ENCODE data around the gene ADAM33. TPM values are rescaled to one million over a fixed set of nuclear protein-coding genes. Genes with fewer than 3 reads are reported as not detected.

ADAM33 gene
- total and polyA plus RNA-seq, 2 donors (not counting 1 experiment from before 2014, with no cell fraction given), result not detected

DNA sequence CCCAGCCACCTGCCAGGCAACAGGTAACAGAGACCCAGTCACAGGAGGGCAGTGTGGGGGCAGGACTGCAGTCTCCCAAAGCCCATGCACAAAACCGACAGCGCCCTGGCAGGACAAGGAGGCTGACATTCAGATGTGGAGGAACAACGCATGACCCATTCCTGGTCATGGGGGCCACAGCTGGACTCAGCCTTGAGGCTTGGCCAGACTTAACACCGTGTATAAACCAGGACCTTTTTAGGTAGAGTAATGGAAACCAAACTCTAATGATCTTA is 26.7 kb downstream of the ADAM33 start:
- H3K27ac ChIP-seq (ENCODE audit: low read length in 2 of 2), result no peak overlapping the region
- no peaks in the 10 kb centered on the region for H3K79me2 ChIP-seq (ENCODE audit: control insufficient read depth, insufficient read depth, low read length)
- ATAC-seq (ENCODE audit: low read depth) (no peak), DNase-seq (no peak)
- H3K9ac ChIP-seq (ENCODE audit: low read length), result no peak overlapping the region
- H3K4me2 ChIP-seq (replicated peaks; ENCODE audit: low read depth, low read length, poor library complexity, severe bottlenecking), result no peak overlapping the region
- peaks cover 13% of the 10 kb centered on the region for H3K4me1 Mint-ChIP-seq
- H3K4me3 Mint-ChIP-seq, result no peak overlapping the region
- H3K9me3 Mint-ChIP-seq (ENCODE audit: insufficient read depth), result no peaks in the 10 kb centered on the region
- intact Hi-C loops (cut with micrococcal nuclease), result no loop called here
- no peaks in the 10 kb centered on the region for H4K20me1 ChIP-seq (ENCODE audit: control insufficient read depth, insufficient read depth, low read length, poor library complexity, severe bottlenecking)
- peaks cover 5 to 10% of the 10 kb centered on the region in 2 donors for H3K4me1 ChIP-seq (ENCODE audit: control insufficient read depth in 2 of 2, insufficient read depth in 2 of 2, low read length in 2 of 2)
- peaks cover 0 to 12% (median 0%) of the 10 kb centered on the region in 3 donors for H3K9me3 ChIP-seq (ENCODE audit: control extremely low read depth in 1 of 3, control insufficient read depth in 2 of 3, insufficient read depth in 1 of 3, low read length in 2 of 3)
- peaks cover 0 to 7% (median 0%) of the 10 kb centered on the region in 4 experiments for H3K27me3 ChIP-seq (replicated peaks in 1 of 4; ENCODE audit: control extremely low read depth in 1 of 4, control insufficient read depth in 3 of 4, insufficient read depth in 4 of 4, low read length in 3 of 4)
- H3K27ac Mint-ChIP-seq, result no peak overlapping the region
- H3K27me3 Mint-ChIP-seq, result peaks cover 8% of the 10 kb centered on the region
- 97% methylated on average over 2 of the region's 4 CpGs for WGBS (ENCODE audit: insufficient coverage)
- POLR2A ChIA-PET, result no interaction called here
- H3K4me3 ChIP-seq (ENCODE audit: control extremely low read depth in 1 of 5, extremely low read depth in 1 of 5, insufficient read depth in 1 of 5, low read depth in 2 of 5, low read length in 4 of 5), result no peak overlapping the region
- H3K36me3 ChIP-seq (replicated peaks in 1 of 2; ENCODE audit: control extremely low read depth in 1 of 2, control insufficient read depth in 1 of 2, extremely low read depth in 1 of 2, insufficient read depth in 2 of 2, low read length in 1 of 2), result no peaks in the 10 kb centered on the region
- TF ChIP-seq EZH2 (IDR thresholded peaks at IDR 0.05; ENCODE audit: borderline replicate concordance, insufficient read depth, low read depth, low read length, poor library complexity, severe bottlenecking), result no peak
- TF ChIP-seq, protein P1, sequence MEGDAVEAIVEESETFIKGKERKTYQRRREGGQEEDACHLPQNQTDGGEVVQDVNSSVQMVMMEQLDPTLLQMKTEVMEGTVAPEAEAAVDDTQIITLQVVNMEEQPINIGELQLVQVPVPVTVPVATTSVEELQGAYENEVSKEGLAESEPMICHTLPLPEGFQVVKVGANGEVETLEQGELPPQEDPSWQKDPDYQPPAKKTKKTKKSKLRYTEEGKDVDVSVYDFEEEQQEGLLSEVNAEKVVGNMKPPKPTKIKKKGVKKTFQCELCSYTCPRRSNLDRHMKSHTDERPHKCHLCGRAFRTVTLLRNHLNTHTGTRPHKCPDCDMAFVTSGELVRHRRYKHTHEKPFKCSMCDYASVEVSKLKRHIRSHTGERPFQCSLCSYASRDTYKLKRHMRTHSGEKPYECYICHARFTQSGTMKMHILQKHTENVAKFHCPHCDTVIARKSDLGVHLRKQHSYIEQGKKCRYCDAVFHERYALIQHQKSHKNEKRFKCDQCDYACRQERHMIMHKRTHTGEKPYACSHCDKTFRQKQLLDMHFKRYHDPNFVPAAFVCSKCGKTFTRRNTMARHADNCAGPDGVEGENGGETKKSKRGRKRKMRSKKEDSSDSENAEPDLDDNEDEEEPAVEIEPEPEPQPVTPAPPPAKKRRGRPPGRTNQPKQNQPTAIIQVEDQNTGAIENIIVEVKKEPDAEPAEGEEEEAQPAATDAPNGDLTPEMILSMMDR (IDR thresholded peaks at IDR 0.05), result no peak
- CTCF ChIA-PET, result no interaction called here
- H2AFZ ChIP-seq (ENCODE audit: insufficient read depth, low read depth, low read length, poor library complexity, severe bottlenecking), result no peak overlapping the region

DNA sequence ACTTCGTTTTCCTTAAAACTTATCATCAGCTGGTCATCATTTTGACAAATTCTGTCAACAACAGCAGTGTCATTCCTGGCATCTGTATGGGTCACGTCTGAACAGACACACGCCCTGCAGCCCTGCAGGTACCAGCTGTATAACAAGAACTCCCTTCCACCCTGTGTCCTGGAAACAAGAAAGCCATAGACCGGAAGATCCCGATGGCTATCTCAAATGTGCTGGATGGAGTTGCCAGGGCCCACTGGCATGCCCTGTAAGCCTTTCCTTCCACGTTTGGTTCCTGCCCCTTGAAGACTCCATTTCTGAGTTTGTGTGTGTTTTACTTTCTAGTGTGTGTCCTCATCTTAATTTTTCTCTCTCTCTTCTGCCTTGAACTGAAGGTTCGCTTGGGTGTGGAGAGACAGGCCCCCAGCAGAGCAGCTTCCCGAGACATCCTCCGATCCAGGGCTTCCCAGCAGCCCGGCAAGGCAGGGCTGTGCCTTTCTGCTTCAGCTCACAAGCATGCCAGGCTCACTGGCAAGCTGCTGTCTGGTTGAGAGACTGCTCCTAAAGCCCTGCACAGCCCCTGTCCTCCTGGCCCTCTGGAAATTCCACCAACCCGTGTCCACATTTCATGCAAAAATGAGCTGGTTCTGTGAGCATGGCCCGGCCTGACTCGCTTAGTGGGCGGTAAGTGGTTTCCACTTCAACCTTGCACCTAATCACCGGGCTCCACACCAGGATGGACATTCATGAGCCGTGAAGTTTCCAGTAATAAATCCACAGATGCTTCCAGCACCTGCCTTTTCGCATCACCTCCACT is 27.3 kb downstream of the ADAM33 start:
- Mint-ChIP-seq H3K4me1 (peaks cover 13% of the 10 kb centered on the region), H3K4me3 (no peak overlapping the region), H3K27ac (no peak overlapping the region), H3K27me3 (peaks cover 8% of the 10 kb centered on the region), H3K9me3 (ENCODE audit: insufficient read depth) (no peaks in the 10 kb centered on the region)
- no peak overlapping the region for H3K4me3 ChIP-seq (ENCODE audit: control extremely low read depth in 1 of 5, extremely low read depth in 1 of 5, insufficient read depth in 1 of 5, low read depth in 2 of 5, low read length in 4 of 5)
- no peak overlapping the region for H3K9ac ChIP-seq (ENCODE audit: low read length)
- ChIA-PET POLR2A (no interaction called here), CTCF (no interaction called here)
- intact Hi-C loops (cut with micrococcal nuclease), result no loop called here
- peaks cover 0 to 1% (median 0%) of the 10 kb centered on the region in 4 experiments for H3K27me3 ChIP-seq (replicated peaks in 1 of 4; ENCODE audit: control extremely low read depth in 1 of 4, control insufficient read depth in 3 of 4, insufficient read depth in 4 of 4, low read length in 3 of 4)
- ATAC-seq (ENCODE audit: low read depth) (no peak), DNase-seq (no peak)
- WGBS (ENCODE audit: insufficient coverage), result 87% methylated on average over 15 of the region's 17 CpGs
- no peak for TF ChIP-seq EZH2 (IDR thresholded peaks at IDR 0.05; ENCODE audit: borderline replicate concordance, insufficient read depth, low read depth, low read length, poor library complexity, severe bottlenecking)
- TF ChIP-seq, protein P1 (IDR thresholded peaks at IDR 0.05), result no peak
- H2AFZ ChIP-seq (ENCODE audit: insufficient read depth, low read depth, low read length, poor library complexity, severe bottlenecking), result no peak overlapping the region
- H3K79me2 ChIP-seq (ENCODE audit: control insufficient read depth, insufficient read depth, low read length), result no peaks in the 10 kb centered on the region
- no peaks in the 10 kb centered on the region for H4K20me1 ChIP-seq (ENCODE audit: control insufficient read depth, insufficient read depth, low read length, poor library complexity, severe bottlenecking)
- H3K36me3 ChIP-seq (replicated peaks in 1 of 2; ENCODE audit: control extremely low read depth in 1 of 2, control insufficient read depth in 1 of 2, extremely low read depth in 1 of 2, insufficient read depth in 2 of 2, low read length in 1 of 2), result no peaks in the 10 kb centered on the region
- H3K27ac ChIP-seq (ENCODE audit: low read length in 2 of 2), result no peak overlapping the region
- H3K9me3 ChIP-seq (ENCODE audit: control extremely low read depth in 1 of 3, control insufficient read depth in 2 of 3, insufficient read depth in 1 of 3, low read length in 2 of 3), result peaks cover 0 to 12% (median 0%) of the 10 kb centered on the region in 3 donors
- H3K4me1 ChIP-seq (ENCODE audit: control insufficient read depth in 2 of 2, insufficient read depth in 2 of 2, low read length in 2 of 2), result peaks cover 5 to 10% of the 10 kb centered on the region in 2 donors
- no peak overlapping the region for H3K4me2 ChIP-seq (replicated peaks; ENCODE audit: low read depth, low read length, poor library complexity, severe bottlenecking)

Data from B cell (primary cell).